ENCODE results near the gene ARID3A. TPM values are rescaled to one million over a fixed set of nuclear protein-coding genes. Genes with fewer than 3 reads are reported as not detected.

Gene ARID3A
- total and polyA plus RNA-seq, 2 of the 8 experiments (the other 6 are each of a cell fraction or from before 2014, with no cell fraction given): 40.5 to 77.4 TPM

- no peak overlapping the region; the same call in 1 of the 2 replicates for H2BK5ac ChIP-seq (ENCODE audit: low read depth, low read length)
- H3K4me2 ChIP-seq (ENCODE audit: insufficient read depth in 1 of 2, low read depth in 2 of 2, low read length in 2 of 2): peak overlapping the region; percentile 54 to 77
- 0 out of 2 replicates have a peak overlapping the region, but pooled peaks have one; percentile 61 for H2BK15ac ChIP-seq (ENCODE audit: low read length)
- H4K8ac ChIP-seq (ENCODE audit: extremely low read depth, insufficient read depth, low read length): peak overlapping the region; percentile 19
- H3K14ac ChIP-seq (ENCODE audit: insufficient read length): no peak overlapping the region
- H2AFZ ChIP-seq (ENCODE audit: low read length): no peak overlapping the region
- peaks cover 4% of the 10 kb centered on the region; the same call in 1 of the 2 replicates for H3K23me2 ChIP-seq (ENCODE audit: low read depth, low read length)
- no peak overlapping the region for H3K23ac ChIP-seq (ENCODE audit: insufficient read length)
- peaks cover 0 to 10% (median 5%) of the 10 kb centered on the region in 4 experiments; a peak in 3 of 7 replicates for H3K4me1 ChIP-seq (replicated peaks in 1 of 4; ENCODE audit: control insufficient read depth in 3 of 4, insufficient read depth in 4 of 4, low read length in 3 of 4)
- peak in 1 of 2 experiments; percentile 77 for DNase-seq (ENCODE audit: low read depth in 1 of 2, low spot score in 2 of 2)
- ChIA-PET POLR2A (ENCODE audit: partially characterized antibody) (interaction anchor here (0.6 to 7.3 kb wide), 23 partner anchors 11 to 1665 kb away, joined by 3 to 81 read pairs (median 3); partner anchors contain the start of genes ABCA7, CIRBP and WDR18), CTCF (ENCODE audit: partially characterized antibody) (interaction anchor here (0.7 to 3.4 kb wide), 10 partner anchors 8 to 121 kb away, joined by 3 to 13 read pairs (median 3); partner anchors contain the start of gene ABCA7)
- FAIRE-seq: no peak
- peak overlapping the region in 3 of 4 experiments; percentile 29 to 50 (median 34); a peak in 5 of 8 replicates for H3K4me3 ChIP-seq (ENCODE audit: extremely low read depth in 1 of 4, insufficient read depth in 2 of 4, low read depth in 3 of 4, low read length in 4 of 4)
- H2BK20ac ChIP-seq (ENCODE audit: low read length): no peak overlapping the region
- H3K18ac ChIP-seq (ENCODE audit: extremely low read depth, low read length): no peak overlapping the region; the same call in 1 of the 2 replicates
- H4K5ac ChIP-seq (ENCODE audit: insufficient read length, low read depth, low read length): no peak overlapping the region
- H3K9me3 ChIP-seq (ENCODE audit: insufficient read depth in 2 of 2, low read depth in 1 of 2, low read length in 1 of 2): no peaks in the 10 kb centered on the region
- no peak overlapping the region for H3K56ac ChIP-seq (replicated peaks; ENCODE audit: insufficient read length, low read depth, low read length)
- H2BK120ac ChIP-seq (replicated peaks; ENCODE audit: low read depth, low read length): no peak overlapping the region
- H3K27me3 ChIP-seq (replicated peaks in 1 of 4; ENCODE audit: control insufficient read depth in 3 of 4, extremely low read depth in 1 of 4, insufficient read depth in 3 of 4, low read length in 3 of 4): peaks cover 6 to 27% (median 14%) of the 10 kb centered on the region in 4 experiments; a peak in 6 of 7 replicates
- H3K79me1 ChIP-seq (ENCODE audit: low read depth, low read length): no peaks in the 10 kb centered on the region; the same call in 1 of the 2 replicates
- no peak overlapping the region for H4K91ac ChIP-seq (replicated peaks; ENCODE audit: insufficient read length, low read length)
- no peak overlapping the region for H3K4ac ChIP-seq (replicated peaks; ENCODE audit: insufficient read length, low read depth, low read length)
- H3K79me2 ChIP-seq (ENCODE audit: control insufficient read depth in 1 of 2, insufficient read depth in 2 of 2, low read length in 2 of 2): no peaks in the 10 kb centered on the region
- no peak overlapping the region for H3K9ac ChIP-seq (replicated peaks in 1 of 4; ENCODE audit: extremely low read depth in 1 of 4, low read depth in 3 of 4, low read length in 3 of 4)
- H2BK12ac ChIP-seq (ENCODE audit: low read depth, low read length): no peak overlapping the region
- H2AK5ac ChIP-seq (ENCODE audit: low read depth, low read length): no peak overlapping the region
- peaks cover 0 to 16% (median 3%) of the 10 kb centered on the region in 4 experiments; a peak in 2 of 8 replicates for H3K36me3 ChIP-seq (ENCODE audit: control insufficient read depth in 2 of 4, insufficient read depth in 4 of 4, low read length in 3 of 4)
- H4K20me1 ChIP-seq (replicated peaks in 1 of 2; ENCODE audit: control insufficient read depth in 1 of 2, insufficient read depth in 2 of 2, low read length in 2 of 2): peaks cover 5 to 14% of the 10 kb centered on the region in 2 experiments
- no peak overlapping the region for H3K27ac ChIP-seq (ENCODE audit: low read depth, low read length)
- WGBS, 2 experiments (ENCODE audit: extremely low coverage in 1 of 2, insufficient coverage in 1 of 2, insufficient read length in 1 of 2, insufficient replicate concordance in 2 of 2, low coverage in 1 of 2, low lambda C conversion rate in 2 of 2, missing lambda C conversion rate in 1 of 2): 44% methylated on average over 61 of the region's 64 CpGs; no CpG with 5 or more reads in 1 of the 2 experiments
- TF ChIP-seq MAFK (IDR thresholded peaks at IDR 0.05; ENCODE audit: low read depth, low read length): no peak
- TF ChIP-seq, protein P1, sequence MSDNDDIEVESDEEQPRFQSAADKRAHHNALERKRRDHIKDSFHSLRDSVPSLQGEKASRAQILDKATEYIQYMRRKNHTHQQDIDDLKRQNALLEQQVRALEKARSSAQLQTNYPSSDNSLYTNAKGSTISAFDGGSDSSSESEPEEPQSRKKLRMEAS (IDR thresholded peaks at IDR 0.05): peak; percentile 52; the same call in 1 of the 2 replicates
- TF ChIP-seq FOSL1 (IDR thresholded peaks at IDR 0.05; ENCODE audit: insufficient read depth, low read depth, low read length): no peak
- TF ChIP-seq JUN (IDR thresholded peaks at IDR 0.05; ENCODE audit: low read depth, low read length): peak; percentile 92
- peak; percentile 99 for TF ChIP-seq JUND (IDR thresholded peaks at IDR 0.05; ENCODE audit: low read length)
- no peak for TF ChIP-seq CBX8 (IDR thresholded peaks at IDR 0.05; ENCODE audit: borderline replicate concordance, low read depth, low read length)
- TF ChIP-seq, protein P2, sequence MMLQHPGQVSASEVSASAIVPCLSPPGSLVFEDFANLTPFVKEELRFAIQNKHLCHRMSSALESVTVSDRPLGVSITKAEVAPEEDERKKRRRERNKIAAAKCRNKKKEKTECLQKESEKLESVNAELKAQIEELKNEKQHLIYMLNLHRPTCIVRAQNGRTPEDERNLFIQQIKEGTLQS (IDR thresholded peaks at IDR 0.05; ENCODE audit: insufficient read depth, low read depth, low read length): 0 out of 2 replicates have a peak, but pooled peaks have one; percentile 18
- no peak for TF ChIP-seq RBBP5 (IDR thresholded peaks at IDR 0.05; ENCODE audit: borderline replicate concordance, low read depth, low read length)
- no peak for TF ChIP-seq GTF2F1 (IDR thresholded peaks at IDR 0.05; ENCODE audit: borderline replicate concordance, low read depth, low read length)
- TF ChIP-seq SP2 (IDR thresholded peaks at IDR 0.05; ENCODE audit: low read length): no peak
Observed at GRCh38 chr19:996051-996838, 70.4 kb downstream of the ARID3A start.
